SIG-M5 treated with dmso at 0.1 percent for 504 hours (cell line): ENCODE data around the gene WDR3.

Experiments
- DNase-seq: peaks from one replicate; lab custom pipeline; 2025; ENCODE audit not compliant: unreplicated experiment; lab: John Stamatoyannopoulos, UW

The WDR3 gene

DNA sequence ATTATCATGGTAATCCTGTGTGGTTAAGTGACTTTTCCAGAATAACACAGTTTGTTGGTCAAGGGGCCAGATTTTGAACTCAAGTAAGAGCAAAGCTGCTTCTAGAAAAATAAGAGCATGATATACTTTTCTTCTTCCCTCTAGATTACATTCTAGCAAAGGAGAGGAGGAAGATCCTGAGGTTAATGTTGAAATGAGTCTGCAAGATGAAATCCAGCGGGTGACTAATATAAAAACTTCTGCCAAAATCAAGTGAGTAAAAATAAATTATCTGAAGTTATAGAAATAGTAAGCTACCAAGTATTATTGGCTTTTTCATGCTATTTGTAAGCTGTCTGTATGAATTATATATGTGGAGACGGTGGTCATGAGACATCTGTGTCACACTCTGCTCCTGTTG is 12.8 kb downstream of the WDR3 start:
- no peak for DNase-seq

DNA sequence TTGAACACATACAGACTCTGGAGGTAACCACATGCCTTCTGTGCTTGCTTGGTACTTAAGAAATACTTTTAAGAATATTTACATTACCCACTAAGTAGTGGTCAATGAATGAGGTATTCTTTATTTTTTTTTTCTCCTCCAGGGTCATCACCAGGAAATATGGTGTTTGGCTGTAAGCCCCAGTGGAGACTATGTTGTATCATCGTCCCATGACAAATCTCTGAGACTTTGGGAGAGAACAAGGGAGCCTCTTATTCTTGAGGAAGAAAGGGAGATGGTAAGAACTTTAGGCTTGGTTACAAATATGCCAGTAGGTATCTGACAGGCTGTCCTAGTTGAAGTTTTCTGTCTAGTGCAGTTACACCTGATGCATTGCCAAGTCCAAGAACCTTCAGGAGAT is 22.8 kb downstream of the WDR3 start:
- DNase-seq = no peak

- DNase-seq = no peak
These were observed 29.8 kb downstream of the WDR3 start for GRCh38 chr1:117959364-117959763.

DNA sequence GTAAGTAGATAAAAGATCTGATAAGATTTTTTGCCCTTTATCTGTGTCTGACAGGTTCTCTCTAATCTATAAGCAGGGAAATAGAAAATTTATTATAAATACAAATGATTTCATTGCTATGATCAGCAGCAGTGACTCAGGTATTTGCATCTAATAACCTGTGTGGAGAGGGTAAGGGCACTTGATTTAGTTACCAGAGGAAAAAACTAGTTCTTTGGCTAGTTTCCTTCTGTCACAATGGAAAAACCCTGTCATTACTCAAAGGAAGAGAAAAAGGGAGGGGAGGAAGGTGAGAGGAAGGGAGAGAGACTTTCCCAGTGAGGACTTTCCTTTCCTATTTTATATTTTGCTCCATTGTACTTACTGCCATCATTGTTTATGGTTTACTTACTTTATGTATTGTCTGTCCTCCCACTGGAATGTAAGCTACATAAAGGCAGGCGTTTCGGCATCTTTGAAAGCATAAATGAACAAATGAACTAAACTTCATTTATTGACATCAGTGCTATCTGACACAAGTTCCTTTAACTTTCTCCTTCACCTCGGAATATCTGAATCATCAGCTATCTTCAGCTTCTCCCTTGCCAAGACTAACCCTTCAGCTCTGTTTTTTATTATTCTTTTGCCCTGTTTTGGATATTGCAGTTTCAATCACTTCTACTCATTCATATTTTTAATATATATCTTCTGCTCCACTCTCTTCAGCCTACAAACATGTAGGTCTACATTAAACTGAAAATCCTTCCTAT is 34.9 kb downstream of the WDR3 start:
- DNase-seq = no peak

- peak; percentile 19 for DNase-seq
These were observed 37.9 kb downstream of the WDR3 start for GRCh38 chr1:117967477-117967876.

- DNase-seq = no peak
These were observed 38.3 kb downstream of the WDR3 start for GRCh38 chr1:117967881-117968280.

GRCh38 chr1:117970252-117970651 is 40.7 kb downstream of the WDR3 start:
- no peak for DNase-seq

DNA sequence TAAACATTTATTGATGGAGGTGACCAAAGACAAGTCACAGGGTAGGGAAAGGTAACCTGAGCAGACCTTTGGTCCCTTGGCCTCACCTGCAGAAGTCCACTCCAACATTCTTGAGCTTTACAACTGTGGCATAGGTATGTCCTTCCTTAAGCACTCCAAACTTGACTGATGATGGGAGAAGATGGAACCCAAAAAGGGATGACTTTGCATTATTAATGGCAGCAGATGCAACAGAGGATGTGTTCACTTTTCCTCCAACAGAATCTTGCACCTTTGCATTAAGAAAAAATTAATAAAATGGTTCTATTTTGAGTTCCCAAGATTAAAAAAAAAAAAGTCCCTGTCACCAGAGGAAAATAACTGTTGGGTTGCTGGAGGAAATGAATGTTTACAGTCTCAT is 42.2 kb downstream of the WDR3 start:
- no peak for DNase-seq

- no peak for DNase-seq
These were observed 46.8 kb downstream of the WDR3 start for GRCh38 chr1:117976381-117976780.

DNA sequence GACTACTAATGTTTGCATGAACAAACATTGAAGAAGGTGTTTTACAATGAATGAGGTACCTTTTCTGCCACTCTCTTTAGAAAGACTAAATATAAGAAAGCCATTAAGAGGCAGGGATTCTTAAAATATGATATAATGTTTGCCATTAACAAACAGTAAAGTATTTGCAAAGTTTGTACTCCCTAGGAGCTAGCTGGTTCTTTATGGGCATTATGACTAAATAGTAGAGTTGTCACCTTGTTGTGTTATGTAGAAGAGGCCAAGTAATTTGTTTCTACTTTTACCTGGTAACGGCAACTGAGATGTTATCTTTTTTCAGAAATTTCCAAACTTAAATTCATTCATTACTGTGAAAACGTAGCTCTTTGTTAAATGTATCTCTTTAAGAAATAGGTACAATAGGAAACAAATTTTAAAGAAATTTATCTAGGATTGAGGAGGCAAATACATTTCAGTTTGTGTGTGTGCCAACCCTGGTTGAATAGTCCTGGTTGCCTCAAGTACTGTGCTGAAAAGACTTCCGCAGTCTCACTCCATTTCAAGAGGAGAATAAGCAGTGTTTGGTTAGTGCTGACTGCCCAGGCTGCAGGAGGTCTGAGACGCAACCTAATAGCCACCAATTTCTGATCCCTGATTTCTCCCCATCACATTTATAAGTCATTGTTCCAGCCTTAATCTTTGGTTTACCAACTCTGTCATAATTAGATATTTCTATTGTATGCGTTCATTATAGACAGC is 52.1 kb downstream of the WDR3 start:
- DNase-seq = no peak

DNA sequence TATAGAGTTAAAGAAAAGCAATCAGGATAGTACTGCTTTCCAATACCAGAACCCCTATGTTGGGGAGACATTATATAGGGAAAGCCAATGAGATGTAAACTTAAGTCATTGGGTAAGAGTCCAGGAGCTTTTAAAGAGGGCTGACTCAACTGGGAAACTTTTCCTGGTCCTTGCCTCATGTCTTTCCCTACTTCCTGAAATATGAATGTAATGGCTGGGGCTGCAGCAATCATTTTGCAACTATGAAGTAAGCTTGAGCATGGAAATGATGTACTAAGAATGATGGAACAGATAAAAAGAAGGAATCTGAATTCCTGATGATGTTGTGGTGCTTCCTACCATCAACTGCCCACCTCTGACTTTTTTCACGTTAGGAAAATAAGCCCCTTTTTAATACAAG is 55.7 kb downstream of the WDR3 start:
- DNase-seq = no peak

DNA sequence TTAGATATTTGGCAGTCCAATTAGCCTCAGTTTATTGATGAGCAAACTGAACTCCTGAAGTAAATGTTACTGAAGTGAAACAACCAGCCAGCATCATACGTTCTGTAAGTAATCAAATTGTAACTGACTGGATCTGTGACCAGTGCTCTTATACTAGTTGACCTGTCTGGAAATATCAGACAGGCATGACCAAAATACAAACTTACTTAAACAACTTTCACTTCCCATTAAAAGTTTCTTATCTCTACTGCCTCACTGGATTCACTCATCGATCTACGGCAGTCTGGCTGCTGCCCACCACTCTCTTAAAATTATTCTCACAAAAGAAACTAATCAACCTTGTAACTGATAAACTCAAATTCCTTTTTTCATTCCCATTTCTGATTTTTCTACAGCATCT is 56.4 kb downstream of the WDR3 start:
- DNase-seq = no peak

DNA sequence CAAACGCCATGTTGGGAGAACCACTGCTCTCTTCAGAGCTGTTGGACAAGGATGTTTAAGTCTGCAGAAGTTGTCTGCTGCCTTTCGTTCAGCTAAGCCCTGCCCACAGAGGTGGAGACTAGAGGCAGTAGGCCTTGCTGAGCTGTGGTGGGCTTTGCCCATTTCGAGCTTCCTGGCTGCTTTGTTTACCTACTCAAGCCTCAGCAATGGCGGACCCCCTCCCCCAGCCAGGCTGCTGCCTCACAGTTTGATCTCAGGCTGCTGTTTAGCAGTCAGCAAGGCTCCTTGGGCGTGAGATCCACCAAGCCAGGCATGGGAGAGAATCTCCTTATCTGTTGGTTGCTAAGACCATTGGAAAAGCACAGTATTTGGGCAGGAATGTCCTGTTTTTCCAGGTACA is 74.8 kb downstream of the WDR3 start:
- no peak for DNase-seq

DNA sequence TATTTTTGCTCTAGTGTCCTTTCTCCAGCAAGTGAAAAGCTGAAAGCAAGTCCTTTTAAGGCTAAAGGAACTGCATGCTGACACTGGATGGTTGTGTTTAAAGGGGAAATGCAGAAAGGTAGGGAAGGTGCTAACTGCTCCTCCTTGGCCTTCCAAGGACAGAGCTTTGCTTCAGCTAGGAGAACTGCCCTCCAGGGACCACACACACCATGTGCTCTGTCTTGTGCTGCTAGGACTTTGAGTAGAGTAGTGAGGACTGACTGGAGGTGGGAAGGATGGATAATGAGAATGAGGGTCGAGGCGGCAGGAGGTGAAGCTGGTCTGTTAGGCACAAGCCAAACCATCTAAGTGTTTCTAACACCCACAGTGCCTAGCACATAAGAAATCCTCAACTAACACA is 77.9 kb downstream of the WDR3 start:
- DNase-seq = no peak

DNA sequence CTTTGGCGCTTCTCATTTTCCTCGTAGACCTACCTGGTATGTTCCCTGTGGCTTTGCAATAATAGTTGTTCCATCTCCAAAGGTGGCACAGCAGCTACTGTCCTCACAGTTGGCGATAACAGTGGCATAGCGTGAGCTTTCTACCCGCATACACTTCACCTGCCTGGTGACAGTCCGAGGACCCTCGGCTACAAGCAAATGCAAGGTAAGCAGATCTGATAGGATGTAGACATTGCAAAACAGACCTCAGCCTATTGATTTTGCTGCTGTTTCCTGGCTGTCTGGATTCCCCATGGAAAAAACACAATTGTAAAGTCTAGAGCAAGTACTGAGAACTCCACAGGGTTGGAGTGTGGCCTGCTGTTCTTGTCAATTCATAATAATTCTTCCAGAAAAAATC is 78.5 kb downstream of the WDR3 start:
- DNase-seq = no peak

GRCh38 chr1:118012515-118013124 is 83.1 kb downstream of the WDR3 start:
- no peak for DNase-seq

- no peak for DNase-seq
These were observed 83.8 kb downstream of the WDR3 start for GRCh38 chr1:118013336-118013735.

- DNase-seq = no peak
These were observed 84.4 kb downstream of the WDR3 start for GRCh38 chr1:118013938-118014337.
